ENCODE data around the gene MACROD1.

- TF ChIP-seq CTCF (IDR thresholded peaks at IDR 0.05) (no peak), POLR2A (IDR thresholded peaks at IDR 0.05) (no peak)
These were observed 156.2 kb downstream of the MACROD1 start for GRCh38 chr11:64009710-64010109.
